DOHH2 (cell line): ENCODE data around the gene SFXN1.

Experiments used
- H3F3A ChIP-seq: fragments of 200-600 bp; sonication (generic), shearing (Covaris generic); 2 replicates; pipeline ENCODE4 v1.6.0; 2016; ENCODE audit warnings: antibody characterized with exemption, mild to moderate bottlenecking; ENCODE audit not compliant: control insufficient read depth, insufficient read depth
- H3K27ac ChIP-seq: fragments of 200-600 bp; sonication (generic); 2 replicates; pipeline ENCODE4 v1.5.1; 2014; ENCODE audit warnings: low read depth, mild to moderate bottlenecking, low read length, moderate library complexity
- H3K27me3 ChIP-seq: fragments of 200-600 bp; sonication (generic); 2 replicates; pipeline ENCODE4 v1.6.1; 2014; ENCODE audit warnings: mild to moderate bottlenecking, low read length, mixed read lengths; ENCODE audit not compliant: control insufficient read depth
- H3K36me3 ChIP-seq: fragments of 200-600 bp; sonication (generic); 2 replicates; pipeline ENCODE4 v1.6.1; 2014; ENCODE audit warnings: mild to moderate bottlenecking, low read length, moderate library complexity, mixed read lengths; ENCODE audit not compliant: control insufficient read depth
- H3K4me1 ChIP-seq: fragments of 200-600 bp; sonication (generic); 2 replicates; pipeline ENCODE4 v1.6.1; 2014; ENCODE audit warnings: mild to moderate bottlenecking, low read length, mixed read lengths; ENCODE audit not compliant: control insufficient read depth
- H3K4me2 ChIP-seq: fragments of 200-600 bp; sonication (generic); 2 replicates; pipeline ENCODE4 v1.6.0; 2014; ENCODE audit warnings: mild to moderate bottlenecking, low read length, moderate library complexity
- H3K4me3 ChIP-seq: fragments of 200-600 bp; sonication (generic); 2 replicates; pipeline ENCODE4 v1.5.1; 2014; ENCODE audit warnings: mild to moderate bottlenecking, low read length, mixed read lengths
- H3K79me2 ChIP-seq: fragments of 200-600 bp; sonication (generic); 2 replicates; pipeline ENCODE4 v1.6.1; 2014; ENCODE audit warnings: mild to moderate bottlenecking, low read length, mixed read lengths; ENCODE audit not compliant: control insufficient read depth
- H3K9me2 ChIP-seq: fragments of 200-600 bp; sonication (generic); replicated peaks from 2 replicates; pipeline ENCODE4 v1.6.1; 2014; ENCODE audit warnings: mild to moderate bottlenecking, low read length, mixed read lengths; ENCODE audit not compliant: control insufficient read depth
- H3K9me3 ChIP-seq: fragments of 200-600 bp; sonication (generic); 2 replicates; pipeline ENCODE4 v1.6.1; 2014; ENCODE audit warnings: antibody characterized with exemption, low read length, mixed read lengths; ENCODE audit not compliant: control insufficient read depth, insufficient read depth
- H4K20me1 ChIP-seq: fragments of 200-600 bp; sonication (generic); 2 replicates; pipeline ENCODE4 v1.6.0; 2014; ENCODE audit warnings: low read depth, mild to moderate bottlenecking, antibody characterized with exemption, low read length, moderate library complexity; ENCODE audit not compliant: control insufficient read depth, insufficient read depth
- EZH2phosphoT487 ChIP-seq: fragments of 200-600 bp; sonication (generic); IDR thresholded peaks from 2 replicates; pipeline ENCODE4 v1.6.1; 2017; ENCODE audit warnings: borderline replicate concordance, mild to moderate bottlenecking, antibody characterized with exemption, low read length, moderate library complexity, mixed read lengths
- TF ChIP-seq, protein P1 (sequence below): fragments of 200-600 bp; sonication (generic); IDR thresholded peaks from one replicate; pipeline ENCODE4 v1.5.1; 2014; ENCODE audit warnings: antibody characterized with exemption, mild to moderate bottlenecking, low read depth, low read length; ENCODE audit not compliant: poor library complexity, severe bottlenecking

The SFXN1 gene

GRCh38 chr5:175555168-175555785 lies 76.9 kb downstream of the SFXN1 start:
- Histone ChIP-seq H3F3A (no peaks in the 10 kb centered on the region), H3K4me3 (no peak overlapping the region), H3K27ac (no peak overlapping the region), H3K79me2 (no peaks in the 10 kb centered on the region), H3K4me1 (no peaks in the 10 kb centered on the region), H3K9me3 (no peaks in the 10 kb centered on the region), H3K36me3 (no peaks in the 10 kb centered on the region), H3K4me2 (no peak overlapping the region), H3K27me3 (peaks cover 17% of the 10 kb centered on the region), H4K20me1 (no peaks in the 10 kb centered on the region), H3K9me2 (no peaks in the 10 kb centered on the region)
- TF ChIP-seq EZH2phosphoT487, result no peak
- TF ChIP-seq, protein P1, sequence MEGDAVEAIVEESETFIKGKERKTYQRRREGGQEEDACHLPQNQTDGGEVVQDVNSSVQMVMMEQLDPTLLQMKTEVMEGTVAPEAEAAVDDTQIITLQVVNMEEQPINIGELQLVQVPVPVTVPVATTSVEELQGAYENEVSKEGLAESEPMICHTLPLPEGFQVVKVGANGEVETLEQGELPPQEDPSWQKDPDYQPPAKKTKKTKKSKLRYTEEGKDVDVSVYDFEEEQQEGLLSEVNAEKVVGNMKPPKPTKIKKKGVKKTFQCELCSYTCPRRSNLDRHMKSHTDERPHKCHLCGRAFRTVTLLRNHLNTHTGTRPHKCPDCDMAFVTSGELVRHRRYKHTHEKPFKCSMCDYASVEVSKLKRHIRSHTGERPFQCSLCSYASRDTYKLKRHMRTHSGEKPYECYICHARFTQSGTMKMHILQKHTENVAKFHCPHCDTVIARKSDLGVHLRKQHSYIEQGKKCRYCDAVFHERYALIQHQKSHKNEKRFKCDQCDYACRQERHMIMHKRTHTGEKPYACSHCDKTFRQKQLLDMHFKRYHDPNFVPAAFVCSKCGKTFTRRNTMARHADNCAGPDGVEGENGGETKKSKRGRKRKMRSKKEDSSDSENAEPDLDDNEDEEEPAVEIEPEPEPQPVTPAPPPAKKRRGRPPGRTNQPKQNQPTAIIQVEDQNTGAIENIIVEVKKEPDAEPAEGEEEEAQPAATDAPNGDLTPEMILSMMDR, result no peak

GRCh38 chr5:175556794-175557193 lies 78.4 kb downstream of the SFXN1 start:
- Histone ChIP-seq H4K20me1 (no peaks in the 10 kb centered on the region), H3K79me2 (no peaks in the 10 kb centered on the region), H3K9me3 (no peaks in the 10 kb centered on the region), H3K4me3 (no peak overlapping the region), H3K4me1 (no peaks in the 10 kb centered on the region), H3K27me3 (peaks cover 9% of the 10 kb centered on the region), H3K27ac (no peak overlapping the region), H3K9me2 (no peaks in the 10 kb centered on the region), H3F3A (no peaks in the 10 kb centered on the region), H3K4me2 (no peak overlapping the region), H3K36me3 (no peaks in the 10 kb centered on the region)
- TF ChIP-seq, protein P1, result no peak

- Histone ChIP-seq H4K20me1 (no peaks in the 10 kb centered on the region), H3K4me3 (no peak overlapping the region), H3K9me3 (no peaks in the 10 kb centered on the region), H3K9me2 (no peaks in the 10 kb centered on the region), H3K79me2 (no peaks in the 10 kb centered on the region), H3K4me2 (no peak overlapping the region), H3K36me3 (no peaks in the 10 kb centered on the region), H3K27ac (no peak overlapping the region), H3K27me3 (peaks cover 4% of the 10 kb centered on the region), H3F3A (no peaks in the 10 kb centered on the region), H3K4me1 (no peaks in the 10 kb centered on the region)
- TF ChIP-seq, protein P1, result no peak
- no peak for TF ChIP-seq EZH2phosphoT487
Measured at GRCh38 chr5:175557778-175558177, 79.4 kb downstream of the SFXN1 start.
